Measurements from ENCODE around the gene QRFPR. TPM values are rescaled to one million over a fixed set of nuclear protein-coding genes. Genes with fewer than 3 reads are reported as not detected.
A peak's percentile ranks its signal among the peaks of the same experiment; 100 is the strongest.
"Not testable (repeated sequence)": the region's sequence is repeated elsewhere in the genome, so short reads cannot be mapped to it uniquely, and the experiment has no call there.

QRFPR gene
- polyA plus RNA-seq (2012; ENCODE audit: insufficient read depth, insufficient read length): 1.2 TPM

GRCh38 chr4:121380776-121381462 is at the start of gene QRFPR:
QRFPR (minus strand) TSS chr4:121381018; CDS start chr4:121380647, 371 bp downstream.
- no peak within 1 kb of the TSS for H3K4me3 ChIP-seq (ENCODE audit: low read length)
- no peak for DNase-seq (ENCODE audit: low read depth, low spot score)

- no peak for DNase-seq (ENCODE audit: low read depth, low spot score)
- H3K4me3 ChIP-seq (ENCODE audit: low read length): no peak overlapping the region
Observed at GRCh38 chr4:121428721-121429120, 47.9 kb upstream of the QRFPR start.

- DNase-seq (ENCODE audit: low read depth, low spot score): peak; percentile 3
Observed at GRCh38 chr4:121421594-121421993, 40.8 kb upstream of the QRFPR start.

GRCh38 chr4:121411151-121411744 is 30.4 kb upstream of the QRFPR start:
- DNase-seq (ENCODE audit: low read depth, low spot score): no peak

More at GRCh38 chr4:121421594-121421993, 40.8 kb upstream of the QRFPR start:
- H3K4me3 ChIP-seq (ENCODE audit: low read length): no peak overlapping the region

GRCh38 chr4:121408567-121408966 is 27.7 kb upstream of the QRFPR start:
- not testable (repeated sequence) for DNase-seq (ENCODE audit: low read depth, low spot score)

More at GRCh38 chr4:121411151-121411744, 30.4 kb upstream of the QRFPR start:
- H3K4me3 ChIP-seq (ENCODE audit: low read length): no peak overlapping the region

GRCh38 chr4:121400632-121401031 is 19.8 kb upstream of the QRFPR start:
- DNase-seq (ENCODE audit: low read depth, low spot score): no peak
- no peak overlapping the region for H3K4me3 ChIP-seq (ENCODE audit: low read length)

More at GRCh38 chr4:121408567-121408966, 27.7 kb upstream of the QRFPR start:
- not testable (repeated sequence) for H3K4me3 ChIP-seq (ENCODE audit: low read length)

- no peak for DNase-seq (ENCODE audit: low read depth, low spot score)
Observed at GRCh38 chr4:121397941-121398601, 17.3 kb upstream of the QRFPR start.

GRCh38 chr4:121397434-121397833 is 16.6 kb upstream of the QRFPR start:
- H3K4me3 ChIP-seq (ENCODE audit: low read length): no peak overlapping the region

More at GRCh38 chr4:121397941-121398601, 17.3 kb upstream of the QRFPR start:
- H3K4me3 ChIP-seq (ENCODE audit: low read length): no peak overlapping the region

GRCh38 chr4:121392426-121393086 is 11.7 kb upstream of the QRFPR start:
- H3K4me3 ChIP-seq (ENCODE audit: low read length): no peak overlapping the region
- no peak for DNase-seq (ENCODE audit: low read depth, low spot score)

More at GRCh38 chr4:121397434-121397833, 16.6 kb upstream of the QRFPR start:
- DNase-seq (ENCODE audit: low read depth, low spot score): no peak

GRCh38 chr4:121390335-121390734 is 9.5 kb upstream of the QRFPR start:
- no peak for DNase-seq (ENCODE audit: low read depth, low spot score)
- H3K4me3 ChIP-seq (ENCODE audit: low read length): no peak overlapping the region

- no peak for DNase-seq (ENCODE audit: low read depth, low spot score)
- no peak overlapping the region for H3K4me3 ChIP-seq (ENCODE audit: low read length)
Observed at GRCh38 chr4:121379276-121379675, 1.5 kb downstream of the QRFPR start.

- no peak for DNase-seq (ENCODE audit: low read depth, low spot score)
Observed at GRCh38 chr4:121377076-121377475, 3.7 kb downstream of the QRFPR start.

GRCh38 chr4:121376556-121376955 is 4.3 kb downstream of the QRFPR start:
- H3K4me3 ChIP-seq (ENCODE audit: low read length): no peak overlapping the region
- no peak for DNase-seq (ENCODE audit: low read depth, low spot score)

More at GRCh38 chr4:121377076-121377475, 3.7 kb downstream of the QRFPR start:
- H3K4me3 ChIP-seq (ENCODE audit: low read length): no peak overlapping the region

- DNase-seq (ENCODE audit: low read depth, low spot score): no peak
- no peak overlapping the region for H3K4me3 ChIP-seq (ENCODE audit: low read length)
Observed at GRCh38 chr4:121376097-121376496, 4.7 kb downstream of the QRFPR start.

- DNase-seq (ENCODE audit: low read depth, low spot score): no peak
- no peak overlapping the region for H3K4me3 ChIP-seq (ENCODE audit: low read length)
Observed at GRCh38 chr4:121375262-121375661, 5.6 kb downstream of the QRFPR start.

GRCh38 chr4:121373841-121374240 is 7.0 kb downstream of the QRFPR start:
- no peak overlapping the region for H3K4me3 ChIP-seq (ENCODE audit: low read length)
- DNase-seq (ENCODE audit: low read depth, low spot score): no peak

GRCh38 chr4:121370729-121371325 is 10.0 kb downstream of the QRFPR start:
- DNase-seq (ENCODE audit: low read depth, low spot score): peak; percentile 21
- no peak overlapping the region for H3K4me3 ChIP-seq (ENCODE audit: low read length)

GRCh38 chr4:121360495-121360894 is 20.3 kb downstream of the QRFPR start:
- H3K4me3 ChIP-seq (ENCODE audit: low read length): no peak overlapping the region
- no peak for DNase-seq (ENCODE audit: low read depth, low spot score)

GRCh38 chr4:121358473-121358872 is 22.3 kb downstream of the QRFPR start:
- no peak overlapping the region for H3K4me3 ChIP-seq (ENCODE audit: low read length)
- DNase-seq (ENCODE audit: low read depth, low spot score): no peak
